HepG2 (cell line): ENCODE data around the gene GPAM. TPM values are rescaled to one million over a fixed set of nuclear protein-coding genes. Genes with fewer than 3 reads are reported as not detected.

ENCODE experiments used
- EP300 ChIP-seq, 3 experiments: sonication (generic) in 1 of 3; formaldehyde crosslinking in 1 of 3; IDR thresholded peaks; 2 replicates each; pipeline versions ENCODE4 v1.5.1 to v1.6.1; 2011 to 2020; ENCODE audit warnings: low read depth in 2 of 3, low read length in 2 of 3, borderline replicate concordance in 1 of 3, improper control_type of control experiment in 1 of 3, mild to moderate bottlenecking in 1 of 3, missing genetic modification reagents in 1 of 3, moderate library complexity in 1 of 3
- KAT7 ChIP-seq: IDR thresholded peaks from 2 replicates; pipeline ENCODE4 v1.6.1; 2018; ENCODE audit warnings: borderline replicate concordance, missing compliant biosample characterization
- KLF12 ChIP-seq: sonication (generic); formaldehyde crosslinking; IDR thresholded peaks from 2 replicates; pipeline ENCODE4 v1.4.0; 2020; ENCODE audit warnings: missing genetic modification reagents, borderline replicate concordance
- MEIS1 ChIP-seq: sonication (generic); formaldehyde crosslinking; IDR thresholded peaks from 2 replicates; pipeline ENCODE4 v1.9.0; 2021; ENCODE audit warnings: mild to moderate bottlenecking, missing genetic modification reagents, moderate library complexity, borderline replicate concordance
- POLR2A ChIP-seq, 2 experiments: IDR thresholded peaks; 2 replicates each; pipeline ENCODE4 v1.6.1; 2011; ENCODE audit warnings: low read depth in 2 of 2, low read length in 2 of 2, mild to moderate bottlenecking in 1 of 2, moderate library complexity in 1 of 2; ENCODE audit not compliant: insufficient read depth in 1 of 2
- POLR2G ChIP-seq: fragments of 200-400 bp; formaldehyde crosslinking; IDR thresholded peaks from 2 replicates; pipeline ENCODE4 v1.6.1; 2018; ENCODE audit warnings: mild to moderate bottlenecking, low read depth, low read length, moderate library complexity
- SKIL ChIP-seq: sonication (generic); formaldehyde crosslinking; IDR thresholded peaks from 2 replicates; pipeline ENCODE4 v1.8.0; 2022; ENCODE audit warnings: missing genetic modification reagents, mild to moderate bottlenecking, moderate library complexity, borderline replicate concordance
- TARDBP ChIP-seq: sonication (generic); formaldehyde crosslinking; IDR thresholded peaks from 2 replicates; pipeline ENCODE4 v1.8.0; 2022; ENCODE audit warnings: mild to moderate bottlenecking, missing genetic modification reagents
- ZBTB37 ChIP-seq: sonication (generic); formaldehyde crosslinking; IDR thresholded peaks from 2 replicates; pipeline ENCODE4 v1.4.0; 2020; ENCODE audit warnings: mild to moderate bottlenecking, missing genetic modification reagents
- ZNF24 ChIP-seq: fragments of 450-650 bp; IDR thresholded peaks from 2 replicates; pipeline ENCODE4 v1.6.1; 2017; ENCODE audit warnings: antibody characterized with exemption, mild to moderate bottlenecking
- ZNF33B ChIP-seq: sonication (generic); formaldehyde crosslinking; IDR thresholded peaks from 2 replicates; pipeline ENCODE4 v1.5.1; 2020; ENCODE audit warnings: mild to moderate bottlenecking, missing genetic modification reagents
- ZNF672 ChIP-seq: sonication (generic); formaldehyde crosslinking; IDR thresholded peaks from 2 replicates; pipeline ENCODE4 v1.8.1; 2022; ENCODE audit warnings: missing genetic modification reagents
- ZNF737 ChIP-seq: sonication (generic); formaldehyde crosslinking; IDR thresholded peaks from 2 replicates; pipeline ENCODE4 v1.5.0; 2020; ENCODE audit warnings: missing genetic modification reagents, mild to moderate bottlenecking, borderline replicate concordance
- ZNF772 ChIP-seq: sonication (generic); formaldehyde crosslinking; IDR thresholded peaks from 2 replicates; pipeline ENCODE4 v1.5.0; 2020; ENCODE audit warnings: mild to moderate bottlenecking, missing genetic modification reagents
- ZNF776 ChIP-seq: sonication (generic); formaldehyde crosslinking; IDR thresholded peaks from 2 replicates; pipeline ENCODE4 v1.4.0; 2020; ENCODE audit warnings: mild to moderate bottlenecking, missing genetic modification reagents
- ZNF782 ChIP-seq: sonication (generic); formaldehyde crosslinking; IDR thresholded peaks from 2 replicates; pipeline ENCODE4 v1.4.0; 2020; ENCODE audit warnings: missing genetic modification reagents, mild to moderate bottlenecking, borderline replicate concordance
- polyA plus RNA-seq, 8 experiments: library from polyadenylated mRNA; depleted of rRNA in 3 of 8; stranded (reverse) in 7 of 8; unstranded in 1 of 8; fragments of >200 nt; fragmentation: Illumina TruSeq in 4 of 8; extraction: Trizol in 4 of 8; gene quantifications; 2 replicates each; pipeline versions ENCODE4 v1.2.1 to v1.2.3, GENCODE V29; 2011 to 2016; ENCODE audit warnings: low read depth in 4 of 8, missing spikeins in 1 of 8, mixed read lengths in 1 of 8; ENCODE audit not compliant: insufficient read depth in 1 of 8
- total RNA-seq, 5 experiments: library from RNA; depleted of rRNA; stranded (reverse); fragments of >200 nt; fragmentation: Illumina TruSeq; extraction: Trizol; gene quantifications; 2 replicates each; pipeline ENCODE4 v1.2.3, GENCODE V29; 2016; ENCODE audit warnings: low read depth in 1 of 5

The GPAM gene
- total and polyA plus RNA-seq, 2 of the 13 experiments (the other 11 are each of a cell fraction or from before 2014, with no cell fraction given) = 36.8 to 140 TPM

- TF ChIP-seq ZNF33B (CRISPR knock-in tag) (0 out of 2 replicates have a peak, but pooled peaks have one; percentile 11), ZNF672 (CRISPR knock-in tag) (no peak), ZNF782 (CRISPR knock-in tag) (no peak), MEIS1 (CRISPR knock-in tag) (peak; percentile 15; the same call in 1 of the 2 replicates), ZBTB37 (CRISPR knock-in tag) (0 out of 2 replicates have a peak, but pooled peaks have one; percentile 5), ZNF737 (peak; percentile 51; the same call in 1 of the 2 replicates), KLF12 (CRISPR knock-in tag) (peak; percentile 10), POLR2G (peak; percentile 57; the same call in 1 of the 2 replicates), ZNF772 (CRISPR knock-in tag) (0 out of 2 replicates have a peak, but pooled peaks have one; percentile 62), POLR2A (IDR thresholded peaks at IDR 0.05; ENCODE audit: insufficient read depth in 1 of 2, low read depth in 2 of 2, low read length in 2 of 2) (peak in 1 of 2 experiments; percentile 21; a peak in 1 of 4 replicates), TARDBP (CRISPR knock-in tag) (0 out of 2 replicates have a peak, but pooled peaks have one; percentile 4), KAT7 (CRISPR knock-in tag) (peak; percentile 45; the same call in 1 of the 2 replicates), ZNF24 (no peak), SKIL (CRISPR knock-in tag) (no peak), EP300 (IDR thresholded peaks at IDR 0.05; ENCODE audit: low read depth in 2 of 2, low read length in 2 of 2) (peak in 1 of 2 experiments; percentile 17; a peak in 1 of 4 replicates), EP300 (CRISPR knock-in tag; IDR thresholded peaks at IDR 0.05; ENCODE audit: borderline replicate concordance) (no peak), ZNF776 (CRISPR knock-in tag) (no peak)
Measured at GRCh38 chr10:112226439-112227248, 43.1 kb upstream of the GPAM start (continued).
